Measurements from ENCODE around the gene SGCD.

DNA sequence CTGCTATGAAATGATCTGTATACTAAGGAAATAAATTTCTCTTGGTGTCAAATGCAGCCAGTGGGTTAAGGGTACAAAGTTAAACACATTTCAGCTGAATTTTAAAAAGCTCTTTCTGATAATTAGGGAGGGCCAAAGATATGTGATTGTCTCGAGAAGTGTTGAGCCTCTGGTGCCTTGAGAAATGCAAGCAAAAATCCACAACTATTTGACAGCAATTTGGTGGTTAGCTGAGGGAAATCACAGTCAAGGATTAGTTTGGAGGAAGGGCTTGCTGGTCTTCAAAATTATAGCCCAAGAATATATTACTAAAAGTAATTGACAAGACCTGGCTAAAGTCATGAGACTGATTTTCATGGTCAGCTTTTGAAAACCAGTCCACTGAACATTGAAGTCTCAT, 267.4 kb downstream of the SGCD start:
- TF ChIP-seq, protein P1, sequence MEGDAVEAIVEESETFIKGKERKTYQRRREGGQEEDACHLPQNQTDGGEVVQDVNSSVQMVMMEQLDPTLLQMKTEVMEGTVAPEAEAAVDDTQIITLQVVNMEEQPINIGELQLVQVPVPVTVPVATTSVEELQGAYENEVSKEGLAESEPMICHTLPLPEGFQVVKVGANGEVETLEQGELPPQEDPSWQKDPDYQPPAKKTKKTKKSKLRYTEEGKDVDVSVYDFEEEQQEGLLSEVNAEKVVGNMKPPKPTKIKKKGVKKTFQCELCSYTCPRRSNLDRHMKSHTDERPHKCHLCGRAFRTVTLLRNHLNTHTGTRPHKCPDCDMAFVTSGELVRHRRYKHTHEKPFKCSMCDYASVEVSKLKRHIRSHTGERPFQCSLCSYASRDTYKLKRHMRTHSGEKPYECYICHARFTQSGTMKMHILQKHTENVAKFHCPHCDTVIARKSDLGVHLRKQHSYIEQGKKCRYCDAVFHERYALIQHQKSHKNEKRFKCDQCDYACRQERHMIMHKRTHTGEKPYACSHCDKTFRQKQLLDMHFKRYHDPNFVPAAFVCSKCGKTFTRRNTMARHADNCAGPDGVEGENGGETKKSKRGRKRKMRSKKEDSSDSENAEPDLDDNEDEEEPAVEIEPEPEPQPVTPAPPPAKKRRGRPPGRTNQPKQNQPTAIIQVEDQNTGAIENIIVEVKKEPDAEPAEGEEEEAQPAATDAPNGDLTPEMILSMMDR (IDR thresholded peaks at IDR 0.05), result no peak
- TF ChIP-seq POLR2A (IDR thresholded peaks at IDR 0.05), result no peak
